ENCODE results near the gene ZDHHC18.
"Not testable (repeated sequence)": the region's sequence is repeated elsewhere in the genome, so short reads cannot be mapped to it uniquely, and the experiment has no call there.

The ZDHHC18 gene

DNA sequence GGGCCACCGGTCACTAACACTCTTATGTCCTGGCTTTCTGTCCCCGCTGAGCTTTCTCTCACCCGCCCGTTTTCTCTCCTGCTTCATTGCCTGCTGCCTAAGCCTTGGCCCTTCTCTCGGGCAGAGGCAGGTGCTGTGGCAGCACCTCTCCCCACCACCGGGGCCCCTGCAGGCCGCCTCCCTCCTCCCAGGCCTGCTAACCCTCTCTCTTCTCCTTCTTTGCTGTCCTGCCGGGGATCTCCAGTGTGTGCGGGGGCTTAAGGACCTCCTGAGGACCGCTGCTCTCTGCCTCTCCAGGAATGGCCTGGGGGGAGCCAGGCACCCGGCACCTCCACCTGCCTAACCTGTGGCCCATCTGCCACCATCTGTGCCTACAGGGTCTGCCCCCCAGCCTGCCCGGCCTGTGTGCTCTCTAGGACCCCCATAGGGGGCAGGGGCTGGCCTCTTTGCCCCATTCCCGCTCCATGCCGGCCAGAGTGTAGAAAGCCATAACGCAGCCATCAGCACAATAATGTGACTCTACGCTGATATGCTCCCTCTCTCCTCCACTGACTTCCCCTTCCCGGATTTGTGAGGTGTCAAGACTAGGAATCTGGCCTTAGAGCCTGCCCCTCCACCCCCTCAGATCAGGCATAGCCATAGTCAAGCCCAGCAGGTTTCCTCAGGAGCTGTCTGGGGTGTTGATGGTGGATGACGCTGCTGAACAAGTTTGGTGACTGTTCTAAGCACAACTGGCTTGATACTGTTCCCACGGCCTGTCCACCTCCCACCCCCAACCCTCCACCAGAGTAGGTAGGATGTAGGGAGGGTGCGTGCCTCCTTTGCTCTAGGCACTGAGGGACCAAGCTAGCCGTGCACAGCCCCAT lies 30.3 kb downstream of the ZDHHC18 start:
- no peak for DNase-seq

DNA sequence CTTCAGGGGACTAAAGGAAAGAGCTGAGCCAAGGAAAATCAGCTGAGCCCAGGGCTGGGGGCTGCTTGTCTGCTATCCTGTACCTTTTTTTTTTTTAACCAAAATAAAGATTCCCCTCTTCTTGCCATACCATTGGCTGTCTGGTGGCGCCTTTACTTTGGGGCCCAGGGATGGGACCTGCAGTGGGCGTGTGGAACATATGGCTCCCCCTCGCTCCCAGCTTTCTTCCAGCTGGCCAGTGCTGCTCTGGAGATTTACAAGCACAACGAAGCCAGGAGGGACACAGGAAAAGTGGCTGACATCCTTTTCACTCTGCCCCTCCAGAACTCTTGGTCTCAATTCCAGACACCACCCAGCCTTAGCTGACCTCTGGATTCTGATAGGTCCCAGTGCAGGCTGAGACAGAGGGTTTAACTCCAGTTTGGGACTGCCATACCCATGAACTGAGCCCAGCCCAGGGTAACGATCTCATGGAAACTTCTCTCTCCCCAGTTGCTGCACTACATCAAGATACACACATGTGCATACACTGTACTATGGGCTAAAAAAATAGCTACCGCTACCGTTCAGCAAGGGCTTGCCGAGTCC lies 31.1 kb downstream of the ZDHHC18 start:
- peak in 3 of 58 donors; percentile 20 to 32 (median 32) for DNase-seq

GRCh38 chr1:26858160-26858559 lies 31.7 kb downstream of the ZDHHC18 start:
- no peak for DNase-seq

DNA sequence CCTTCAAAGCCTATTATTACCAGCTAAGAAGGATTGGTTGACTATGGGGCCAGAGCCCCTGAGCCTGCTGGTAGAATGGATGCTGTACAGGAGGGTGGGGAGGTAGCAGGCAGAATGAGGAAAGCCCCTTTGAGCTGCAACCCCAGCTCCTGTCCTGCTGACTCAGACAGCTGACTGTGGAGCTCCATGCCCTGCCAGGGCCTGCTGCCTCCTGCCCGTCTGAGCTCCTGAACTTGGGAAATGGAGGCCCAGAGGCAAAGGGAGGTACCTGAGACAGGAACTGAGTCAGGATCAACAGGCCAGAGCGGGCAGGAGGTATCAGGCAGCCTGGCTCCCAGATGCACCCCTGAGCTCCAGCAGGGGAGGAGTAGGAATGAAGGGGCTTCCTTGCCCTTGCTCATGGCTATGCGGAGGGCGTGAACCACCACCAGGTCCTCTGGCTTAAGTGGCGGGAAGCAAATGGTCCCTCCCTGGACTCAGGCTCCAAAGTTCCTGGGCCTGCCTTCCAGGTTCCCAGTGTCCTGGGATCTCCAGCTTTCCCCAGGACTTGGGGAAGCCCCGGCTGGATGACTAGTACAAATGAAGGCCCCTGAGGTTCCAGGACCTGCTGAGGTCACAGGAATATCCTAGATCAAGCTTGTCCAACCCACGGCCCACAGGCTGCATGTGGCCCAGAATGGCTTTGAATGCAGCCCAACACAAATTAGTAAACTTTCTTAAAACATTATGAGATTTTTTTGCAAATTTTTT lies 32.6 kb downstream of the ZDHHC18 start:
- DNase-seq, result no peak

- no peak for DNase-seq
These were observed 34.8 kb downstream of the ZDHHC18 start for GRCh38 chr1:26861286-26861701.

DNA sequence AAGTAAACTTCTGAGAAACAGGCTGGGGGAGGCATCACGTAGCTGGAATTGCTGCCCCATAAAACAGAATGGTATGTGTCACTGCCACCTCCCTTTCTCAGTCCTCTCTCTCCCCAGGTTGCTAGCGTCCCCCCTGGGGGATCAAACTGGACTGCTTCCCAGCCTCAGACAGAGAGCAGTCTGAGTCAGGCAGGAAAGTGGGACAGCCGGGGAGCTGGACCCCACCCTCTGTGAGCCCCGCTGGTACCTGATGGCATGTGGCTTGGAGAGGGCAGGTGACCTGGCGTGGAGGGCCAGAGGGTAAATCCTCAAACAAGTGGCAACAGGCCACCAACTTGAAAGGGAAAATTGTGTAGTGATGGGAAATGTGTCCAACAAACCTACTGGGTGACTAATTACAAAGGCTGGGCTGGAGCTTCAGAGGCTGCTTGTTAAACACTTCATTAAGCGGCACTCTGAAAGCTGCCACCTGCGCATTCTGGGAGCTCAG lies 35.4 kb downstream of the ZDHHC18 start:
- peak in 4 of 58 donors; percentile 29 to 59 (median 53) for DNase-seq

DNA sequence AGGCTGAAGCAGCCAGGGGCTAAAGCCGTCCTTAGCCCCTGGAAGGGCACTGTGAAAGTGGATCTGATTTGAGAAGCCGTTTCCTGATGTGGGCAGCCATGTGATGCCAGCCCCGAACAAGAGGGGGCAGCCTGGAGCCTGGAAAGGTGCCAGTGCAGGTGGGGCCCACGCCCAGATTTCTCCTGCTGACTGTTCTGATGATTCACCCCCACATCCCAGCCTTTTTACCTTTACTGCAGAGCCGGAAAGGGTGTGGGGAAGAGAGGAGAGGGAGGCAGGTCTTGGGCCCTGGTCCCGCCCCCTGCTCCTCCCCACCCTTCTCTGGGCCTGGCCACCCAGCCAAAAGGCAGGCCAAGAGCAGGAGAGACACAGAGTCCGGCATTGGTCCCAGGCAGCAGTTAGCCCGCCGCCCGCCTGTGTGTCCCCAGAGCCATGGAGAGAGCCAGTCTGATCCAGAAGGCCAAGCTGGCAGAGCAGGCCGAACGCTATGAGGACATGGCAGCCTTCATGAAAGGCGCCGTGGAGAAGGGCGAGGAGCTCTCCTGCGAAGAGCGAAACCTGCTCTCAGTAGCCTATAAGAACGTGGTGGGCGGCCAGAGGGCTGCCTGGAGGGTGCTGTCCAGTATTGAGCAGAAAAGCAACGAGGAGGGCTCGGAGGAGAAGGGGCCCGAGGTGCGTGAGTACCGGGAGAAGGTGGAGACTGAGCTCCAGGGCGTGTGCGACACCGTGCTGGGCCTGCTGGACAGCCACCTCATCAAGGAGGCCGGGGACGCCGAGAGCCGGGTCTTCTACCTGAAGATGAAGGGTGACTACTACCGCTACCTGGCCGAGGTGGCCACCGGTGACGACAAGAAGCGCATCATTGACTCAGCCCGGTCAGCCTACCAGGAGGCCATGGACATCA lies 36.5 kb downstream of the ZDHHC18 start, which contains the start of gene SFN:
SFN (plus strand) TSS at position 369 of the 904 bp plus-strand sequence; CDS start at position 433, 64 bp downstream.
- DNase-seq, result peak in 3 of 58 donors; percentile 2 to 21 (median 19)

DNA sequence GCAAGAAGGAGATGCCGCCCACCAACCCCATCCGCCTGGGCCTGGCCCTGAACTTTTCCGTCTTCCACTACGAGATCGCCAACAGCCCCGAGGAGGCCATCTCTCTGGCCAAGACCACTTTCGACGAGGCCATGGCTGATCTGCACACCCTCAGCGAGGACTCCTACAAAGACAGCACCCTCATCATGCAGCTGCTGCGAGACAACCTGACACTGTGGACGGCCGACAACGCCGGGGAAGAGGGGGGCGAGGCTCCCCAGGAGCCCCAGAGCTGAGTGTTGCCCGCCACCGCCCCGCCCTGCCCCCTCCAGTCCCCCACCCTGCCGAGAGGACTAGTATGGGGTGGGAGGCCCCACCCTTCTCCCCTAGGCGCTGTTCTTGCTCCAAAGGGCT lies 37.2 kb downstream of the ZDHHC18 start:
- no peak for DNase-seq

DNA sequence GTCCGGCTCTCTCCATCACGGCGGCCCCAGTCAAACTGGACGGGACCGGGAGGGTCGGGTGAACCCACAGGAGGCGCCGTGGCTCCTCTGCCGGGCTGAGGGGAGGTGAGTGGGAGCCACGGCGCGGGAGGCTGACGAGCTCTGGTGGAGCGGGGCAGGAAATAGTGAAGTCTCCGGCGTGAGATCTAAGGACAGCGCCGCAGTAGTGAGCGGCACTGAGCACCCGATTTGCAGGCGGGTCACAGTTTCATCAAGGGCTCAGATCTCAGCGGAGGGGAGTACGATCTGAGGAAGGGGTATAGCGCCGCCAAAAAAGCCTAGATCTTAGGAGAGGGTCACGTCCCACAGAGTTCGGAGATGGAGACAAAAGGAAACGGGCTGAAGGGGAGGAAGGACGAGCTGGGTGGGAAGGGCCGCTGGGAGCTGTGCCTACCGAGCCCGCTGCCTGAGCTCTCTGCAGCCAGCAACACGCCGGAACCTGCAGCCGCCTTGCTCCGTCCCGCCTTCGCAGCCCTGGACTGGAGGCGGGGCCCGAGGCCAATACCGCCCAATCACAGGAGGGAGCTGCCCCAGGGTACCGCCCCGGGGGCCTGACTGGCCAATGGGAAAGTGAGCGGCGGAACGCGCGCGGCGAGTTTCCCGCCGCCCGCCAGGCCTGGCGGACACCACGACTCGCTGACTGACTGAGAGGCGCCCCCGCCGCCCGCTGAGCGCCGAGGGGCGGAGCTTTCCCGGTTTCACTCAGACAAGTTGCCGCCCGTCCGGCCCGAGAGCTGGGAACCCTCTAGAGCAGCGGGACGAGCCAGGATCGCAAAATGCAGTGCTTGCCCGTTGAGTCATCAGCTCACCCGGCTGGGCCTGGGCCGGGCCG lies 38.4 kb downstream of the ZDHHC18 start:
- peak; percentile 60 to 98 (median 95) for DNase-seq

DNA sequence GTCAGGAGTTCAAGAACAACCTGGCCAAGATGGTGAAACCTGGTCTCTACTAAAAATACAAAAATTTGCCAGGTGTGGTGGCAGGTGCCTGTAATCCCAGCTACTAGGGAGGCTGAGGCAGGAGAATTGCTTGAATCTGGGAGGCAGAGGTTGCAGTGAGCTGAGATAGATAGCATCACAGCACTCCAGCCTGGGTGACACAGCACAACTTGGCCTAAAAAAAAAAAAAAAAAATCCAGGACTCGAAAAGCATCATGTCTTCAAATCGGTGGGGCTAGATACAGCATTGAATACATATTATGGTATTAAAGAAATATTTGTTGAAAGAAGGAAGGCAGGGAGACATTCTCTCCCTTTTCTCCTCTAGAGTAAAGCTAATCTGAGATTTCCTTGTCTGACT lies 46.6 kb downstream of the ZDHHC18 start:
- not testable (repeated sequence) for DNase-seq

DNA sequence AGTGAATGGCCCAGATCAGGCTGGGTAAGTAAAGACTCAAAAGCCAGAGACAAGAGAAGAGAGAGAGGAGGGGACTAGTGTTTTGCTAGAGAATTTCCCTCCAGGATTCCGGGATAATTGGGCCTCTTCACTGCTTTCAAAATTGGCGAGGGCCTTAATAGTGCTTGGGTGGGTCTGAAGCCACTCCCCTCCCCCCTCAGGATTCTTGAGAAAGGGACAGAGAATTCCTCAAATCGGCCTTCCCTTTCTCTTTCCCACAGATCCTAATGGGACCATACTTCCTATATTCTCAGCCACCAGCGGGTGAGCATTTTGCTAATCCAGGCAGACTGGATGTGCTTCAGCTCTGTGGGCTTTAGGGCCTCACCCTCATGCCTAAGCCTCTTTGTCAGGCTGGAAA lies 48.4 kb downstream of the ZDHHC18 start:
- no peak for DNase-seq

GRCh38 chr1:26877326-26877725 lies 50.8 kb downstream of the ZDHHC18 start:
- no peak for DNase-seq

- no peak for DNase-seq
These were observed 53.3 kb downstream of the ZDHHC18 start for GRCh38 chr1:26879793-26880192.

GRCh38 chr1:26881611-26882010 lies 55.1 kb downstream of the ZDHHC18 start:
- DNase-seq, result not testable (repeated sequence)

- no peak for DNase-seq
These were observed 56.4 kb downstream of the ZDHHC18 start for GRCh38 chr1:26882696-26883463.

GRCh38 chr1:26887125-26887524 lies 60.6 kb downstream of the ZDHHC18 start:
- DNase-seq, result no peak

DNA sequence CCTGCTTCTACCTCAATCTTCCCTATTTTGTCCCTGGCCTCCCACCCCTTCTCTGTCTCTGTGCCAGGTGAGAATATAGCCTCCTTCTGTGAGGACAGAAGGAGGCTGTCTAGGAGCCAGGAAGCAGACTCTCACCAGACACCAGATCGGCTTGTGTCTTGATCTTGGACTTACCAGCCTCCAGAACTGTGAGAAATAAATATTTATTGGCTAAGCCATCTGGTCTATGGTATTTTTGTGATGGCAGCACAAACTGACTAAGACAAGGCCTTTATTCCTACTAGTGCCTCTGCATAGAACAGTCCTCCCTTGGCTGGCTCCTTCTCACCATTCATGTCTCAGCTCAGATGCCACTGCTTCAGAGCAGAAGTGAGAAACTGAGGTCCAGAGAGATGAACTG lies 61.7 kb downstream of the ZDHHC18 start:
- no peak for DNase-seq

DNA sequence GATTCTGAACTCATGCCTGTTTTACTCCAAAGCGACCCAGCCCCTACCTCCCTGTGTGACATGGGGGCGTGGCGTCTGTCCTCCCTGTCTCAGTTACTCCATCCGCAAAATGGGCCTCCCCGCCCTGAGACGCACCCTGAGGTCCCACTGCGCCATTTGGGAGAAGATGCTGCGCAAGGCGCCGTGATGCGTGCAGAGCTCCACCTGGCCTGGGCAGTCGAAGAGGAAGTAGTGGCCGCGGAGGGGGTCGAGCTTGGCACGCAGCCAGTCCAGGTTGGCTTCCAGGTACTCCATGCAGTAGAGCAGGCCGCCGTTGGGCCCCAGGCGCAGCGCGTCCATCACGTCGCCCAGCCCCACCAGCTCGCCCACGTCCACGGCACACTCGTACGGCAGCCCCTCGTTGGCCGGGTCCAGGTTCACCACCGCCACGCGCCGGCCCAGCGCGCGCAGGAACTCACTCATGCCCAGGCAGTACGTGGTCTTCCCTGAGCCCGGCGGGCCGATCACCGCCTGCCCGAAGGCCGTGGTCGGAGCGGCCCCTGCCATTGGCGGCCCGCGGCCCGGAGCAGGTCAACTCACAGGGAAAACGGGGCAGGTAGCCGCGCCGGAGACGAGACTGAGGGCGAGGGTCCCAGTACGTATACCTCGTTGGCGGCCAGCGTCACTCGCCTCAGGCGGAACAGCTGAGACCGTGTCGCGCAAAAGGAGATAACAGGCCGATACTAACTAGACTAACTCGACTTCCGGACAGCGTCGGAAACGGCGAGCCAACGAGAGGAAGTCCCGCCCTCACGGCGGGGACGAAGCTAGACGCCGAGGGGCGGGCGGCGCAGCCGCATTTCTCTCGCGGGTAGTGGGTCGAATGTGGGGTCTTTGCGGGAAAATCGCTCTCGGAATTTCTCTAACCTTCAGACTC lies 63.3 kb downstream of the ZDHHC18 start, which contains the start of gene GPN2:
GPN2 (minus strand) TSS at position 733 of the 916 bp plus-strand sequence; CDS start at position 546, 187 bp downstream.
- peak; percentile 13 to 88 (median 72) for DNase-seq

Data from anterior cingulate cortex (tissue), 58 donors.